HL-60 (cell line): ENCODE data around the gene IQSEC1.

Experiments used
- DNase-seq, 2 experiments: peaks; one replicate each; pipeline ENCODE4 v3.0.0-alpha.2; 2010 to 2020; ENCODE audit warnings: low read depth in 1 of 2, low spot score in 1 of 2
- H3K27ac ChIP-seq: fragments of 250-450 bp; sonication (Bioruptor Pico); replicated peaks from 2 replicates; pipeline ENCODE4 v1.5.1; 2020; ENCODE audit warnings: mild to moderate bottlenecking, moderate library complexity
- H3K27me3 ChIP-seq: fragments of 250-450 bp; sonication (Bioruptor Pico); 2 replicates; pipeline ENCODE4 v1.5.1; 2021; ENCODE audit warnings: mild to moderate bottlenecking, moderate library complexity; ENCODE audit not compliant: insufficient read depth, poor library complexity, severe bottlenecking
- H3K4me3 ChIP-seq: replicated peaks from 2 replicates; pipeline ENCODE4 v1.5.1; 2011; ENCODE audit warnings: mild to moderate bottlenecking, control low read depth, low read length; ENCODE audit not compliant: insufficient read depth
- GABPA ChIP-seq: IDR thresholded peaks from 2 replicates; pipeline ENCODE4 v1.6.1; 2012; ENCODE audit warnings: low read depth
- POLR2AphosphoS5 ChIP-seq: IDR thresholded peaks from 2 replicates; pipeline ENCODE4 v1.6.1; 2012; ENCODE audit warnings: low read depth
- REST ChIP-seq: IDR thresholded peaks from 2 replicates; pipeline ENCODE4 v1.6.1; 2012; ENCODE audit warnings: low read depth; ENCODE audit not compliant: insufficient replicate concordance
- SPI1 ChIP-seq: IDR thresholded peaks from 2 replicates; pipeline ENCODE4 v1.6.1; 2012; ENCODE audit warnings: low read depth, mild to moderate bottlenecking, borderline replicate concordance
- TF ChIP-seq, protein P1 (sequence below): IDR thresholded peaks from one replicate; pipeline ENCODE4 v1.5.1; 2011; ENCODE audit warnings: low read length, control low read depth, inconsistent platforms; ENCODE audit not compliant: insufficient read depth

Gene IQSEC1

DNA sequence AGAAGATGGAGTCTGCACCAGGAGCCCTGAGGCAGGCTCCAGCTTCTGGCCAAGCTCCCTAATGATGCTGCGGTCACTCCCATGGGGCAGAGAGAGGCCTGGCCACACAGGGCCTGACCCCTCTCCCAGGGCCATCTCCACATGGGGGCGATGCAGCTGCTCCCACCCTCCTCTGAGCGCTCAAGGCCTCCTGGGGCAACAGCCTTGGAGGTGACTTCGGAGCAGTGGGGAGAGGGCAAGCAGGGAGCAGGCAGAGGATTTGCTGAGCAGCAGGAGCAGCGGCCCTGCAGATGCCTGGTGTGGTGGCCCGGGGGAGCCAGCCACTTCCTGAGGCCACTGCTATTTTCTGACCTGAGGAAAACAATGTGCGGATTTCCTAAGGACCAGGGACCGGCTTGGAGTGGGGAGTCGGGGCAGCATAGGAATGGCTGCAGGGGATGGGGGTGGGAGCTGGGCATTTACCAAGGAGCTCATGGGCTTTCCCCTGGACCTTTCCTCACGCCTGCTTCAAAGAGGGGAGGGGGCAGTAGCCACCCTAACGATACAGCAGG, 150.3 kb downstream of the IQSEC1 start:
- Histone ChIP-seq H3K27ac (no peak overlapping the region), H3K4me3 (no peak overlapping the region), H3K27me3 (no peaks in the 10 kb centered on the region)
- DNase-seq = no peak
- TF ChIP-seq SPI1 = no peak
- no peak for TF ChIP-seq REST
- TF ChIP-seq POLR2AphosphoS5 = no peak
- TF ChIP-seq GABPA = no peak
- TF ChIP-seq, protein P1, sequence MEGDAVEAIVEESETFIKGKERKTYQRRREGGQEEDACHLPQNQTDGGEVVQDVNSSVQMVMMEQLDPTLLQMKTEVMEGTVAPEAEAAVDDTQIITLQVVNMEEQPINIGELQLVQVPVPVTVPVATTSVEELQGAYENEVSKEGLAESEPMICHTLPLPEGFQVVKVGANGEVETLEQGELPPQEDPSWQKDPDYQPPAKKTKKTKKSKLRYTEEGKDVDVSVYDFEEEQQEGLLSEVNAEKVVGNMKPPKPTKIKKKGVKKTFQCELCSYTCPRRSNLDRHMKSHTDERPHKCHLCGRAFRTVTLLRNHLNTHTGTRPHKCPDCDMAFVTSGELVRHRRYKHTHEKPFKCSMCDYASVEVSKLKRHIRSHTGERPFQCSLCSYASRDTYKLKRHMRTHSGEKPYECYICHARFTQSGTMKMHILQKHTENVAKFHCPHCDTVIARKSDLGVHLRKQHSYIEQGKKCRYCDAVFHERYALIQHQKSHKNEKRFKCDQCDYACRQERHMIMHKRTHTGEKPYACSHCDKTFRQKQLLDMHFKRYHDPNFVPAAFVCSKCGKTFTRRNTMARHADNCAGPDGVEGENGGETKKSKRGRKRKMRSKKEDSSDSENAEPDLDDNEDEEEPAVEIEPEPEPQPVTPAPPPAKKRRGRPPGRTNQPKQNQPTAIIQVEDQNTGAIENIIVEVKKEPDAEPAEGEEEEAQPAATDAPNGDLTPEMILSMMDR = no peak

GRCh38 chr3:12922306-12922705, 150.9 kb downstream of the IQSEC1 start:
- no peak overlapping the region for H3K4me3 ChIP-seq
- no peak for TF ChIP-seq SPI1
- TF ChIP-seq REST = no peak
- no peak for TF ChIP-seq GABPA
- TF ChIP-seq POLR2AphosphoS5 = no peak
- TF ChIP-seq, protein P1 = no peak
- no peaks in the 10 kb centered on the region for H3K27me3 ChIP-seq
- DNase-seq = no peak
- no peak overlapping the region for H3K27ac ChIP-seq

GRCh38 chr3:12921736-12922135, 151.5 kb downstream of the IQSEC1 start:
- no peak for DNase-seq
- H3K27ac ChIP-seq = no peak overlapping the region
- H3K4me3 ChIP-seq = no peak overlapping the region
- no peak for TF ChIP-seq GABPA
- H3K27me3 ChIP-seq = no peaks in the 10 kb centered on the region

GRCh38 chr3:12920967-12921366, 152.3 kb downstream of the IQSEC1 start:
- DNase-seq = no peak
- no peak overlapping the region for H3K4me3 ChIP-seq
- H3K27me3 ChIP-seq = no peaks in the 10 kb centered on the region
- no peak overlapping the region for H3K27ac ChIP-seq
- TF ChIP-seq, protein P1 = no peak
- TF ChIP-seq SPI1 (no peak), GABPA (no peak), REST (no peak), POLR2AphosphoS5 (no peak)
